Liver (tissue), 9 donors: ENCODE results near the gene SUPT4H1. TPM values are rescaled to one million over a fixed set of nuclear protein-coding genes. Genes with fewer than 3 reads are reported as not detected.

Source experiments
- DNase-seq: peaks from one replicate; pipeline ENCODE4 v3.0.0-alpha.2; 2017; ENCODE audit warnings: low spot score
- H3K27ac ChIP-seq, 2 donors: one replicate each; pipeline ENCODE4 v1.7.0; 2013; ENCODE audit warnings: inconsistent platforms in 2 of 2, low read length in 2 of 2, control low read depth in 1 of 2, low read depth in 1 of 2, mild to moderate bottlenecking in 1 of 2
- H3K27me3 ChIP-seq, 4 donors: one replicate each; pipeline versions ENCODE4 v1.6.1 to v1.7.0; 2013; ENCODE audit warnings: low read length in 3 of 4, inconsistent platforms in 1 of 4, mild to moderate bottlenecking in 1 of 4, moderate library complexity in 1 of 4; ENCODE audit not compliant: control insufficient read depth in 4 of 4, insufficient read depth in 4 of 4
- H3K36me3 ChIP-seq, 4 donors: one replicate each; pipeline versions ENCODE4 v1.6.1 to v1.7.0; 2013; ENCODE audit warnings: low read length in 3 of 4, mild to moderate bottlenecking in 3 of 4, low read depth in 1 of 4, moderate library complexity in 1 of 4; ENCODE audit not compliant: control insufficient read depth in 4 of 4, insufficient read depth in 3 of 4
- H3K4me1 ChIP-seq, 4 donors: one replicate each; pipeline versions ENCODE4 v1.6.1 to v1.7.0; 2013; ENCODE audit warnings: low read length in 3 of 4, mild to moderate bottlenecking in 3 of 4, moderate library complexity in 1 of 4; ENCODE audit not compliant: control insufficient read depth in 4 of 4, insufficient read depth in 4 of 4
- H3K4me3 ChIP-seq, 3 donors: one replicate each; pipeline versions ENCODE4 v1.6.1 to v1.7.0; 2013; ENCODE audit warnings: low read length in 3 of 3, control low read depth in 1 of 3, low read depth in 1 of 3, mild to moderate bottlenecking in 1 of 3
- H3K9ac ChIP-seq, 2 donors: one replicate each; pipeline ENCODE4 v1.7.0; 2013; ENCODE audit warnings: low read length in 2 of 2, mild to moderate bottlenecking in 2 of 2, moderate library complexity in 2 of 2, control low read depth in 1 of 2, low read depth in 1 of 2
- H3K9me3 ChIP-seq, 4 donors: one replicate each; pipeline versions ENCODE4 v1.6.1 to v1.7.0; 2013; ENCODE audit warnings: low read length in 3 of 4; ENCODE audit not compliant: control insufficient read depth in 4 of 4
- EGR1 ChIP-seq, 2 donors: IDR thresholded peaks; 2 replicates each; pipeline ENCODE4 v1.6.1; 2016 to 2018; ENCODE audit warnings: antibody characterized with exemption in 2 of 2, low read depth in 2 of 2
- FOXA1 ChIP-seq: IDR thresholded peaks from 2 replicates; pipeline ENCODE4 v1.6.1; 2016; ENCODE audit warnings: antibody characterized with exemption
- FOXA2 ChIP-seq: IDR thresholded peaks from 2 replicates; pipeline ENCODE4 v1.6.1; 2016; ENCODE audit warnings: antibody characterized with exemption
- GABPA ChIP-seq, 2 donors: IDR thresholded peaks in 1 of 2; conservative IDR thresholded peaks in 1 of 2; 2 replicates each; pipeline ENCODE4 v1.6.1; 2016; ENCODE audit warnings: antibody characterized with exemption in 2 of 2, mild to moderate bottlenecking in 1 of 2, moderate library complexity in 1 of 2
- HNF4A ChIP-seq, 2 donors: conservative IDR thresholded peaks; 2 replicates each; pipeline ENCODE4 v1.6.1; 2016; ENCODE audit warnings: antibody characterized with exemption in 2 of 2, mild to moderate bottlenecking in 2 of 2
- HNF4G ChIP-seq: IDR thresholded peaks from 2 replicates; pipeline ENCODE4 v1.6.1; 2016; ENCODE audit warnings: antibody characterized with exemption
- RAD21 ChIP-seq, 2 donors: IDR thresholded peaks; 2 replicates each; pipeline ENCODE4 v1.6.1; 2016; ENCODE audit warnings: antibody characterized with exemption in 2 of 2, mild to moderate bottlenecking in 2 of 2
- RXRA ChIP-seq, 2 donors: IDR thresholded peaks; 2 replicates each; pipeline ENCODE4 v1.6.1; 2017 to 2018; ENCODE audit warnings: antibody characterized with exemption in 2 of 2, mild to moderate bottlenecking in 1 of 2
- SP1 ChIP-seq: IDR thresholded peaks from 2 replicates; pipeline ENCODE4 v1.6.1; 2018; ENCODE audit warnings: antibody characterized with exemption, mild to moderate bottlenecking
- YY1 ChIP-seq: IDR thresholded peaks from 2 replicates; pipeline ENCODE4 v1.6.1; 2016; ENCODE audit warnings: antibody characterized with exemption, mild to moderate bottlenecking
- WGBS: extraction: QIAGEN DNeasy Blood & Tissue Kit; methylation state at CpG from one replicate; pipeline ENCODE4 v1.1.7; 2013; 5-methylcytosine and 5-hydroxymethylcytosine counted together
- polyA plus RNA-seq, 2 donors: library from polyadenylated mRNA; stranded (reverse) in 1 of 2; unstranded in 1 of 2; fragments of 200-250 nt in 1 of 2; fragments of >200 nt in 1 of 2; fragmentation: Nextera tagmentation in 1 of 2; extraction: Ambion mirVana in 1 of 2; gene quantifications; one replicate each; pipeline versions ENCODE4 v1.2.1 to v1.2.3, GENCODE V29; 2013 to 2015
- total RNA-seq, 2 donors: library from RNA; depleted of rRNA; stranded (reverse); fragments of >200 nt; gene quantifications; one replicate each; pipeline ENCODE4 v1.2.3, GENCODE V29; 2014
- TF ChIP-seq, protein P1 (sequence below): IDR thresholded peaks from 2 replicates; pipeline ENCODE4 v1.6.1; 2016; ENCODE audit warnings: antibody characterized with exemption
- TF ChIP-seq, protein P2 (sequence below): fragments of 150-350 bp; IDR thresholded peaks from 2 replicates; pipeline ENCODE4 v1.5.1; 2017; ENCODE audit warnings: improper control_type of control experiment, low read depth, low read length; ENCODE audit not compliant: missing input control
- TF ChIP-seq, protein P3 (sequence below): IDR thresholded peaks from 2 replicates; pipeline ENCODE4 v1.6.1; 2016; ENCODE audit warnings: antibody characterized with exemption, mild to moderate bottlenecking
- TF ChIP-seq, protein P4 (sequence below): IDR thresholded peaks from 2 replicates; pipeline ENCODE4 v1.6.1; 2016; ENCODE audit warnings: antibody characterized with exemption
- donor health status: healthy.
- donor health status: healthy.
- donor health status: healthy.
- donor health status: healthy.
- donor health status: healthy.

The SUPT4H1 gene
- total and polyA plus RNA-seq, 4 donors: 23.3 to 59.1 (median 40.4) TPM

DNA sequence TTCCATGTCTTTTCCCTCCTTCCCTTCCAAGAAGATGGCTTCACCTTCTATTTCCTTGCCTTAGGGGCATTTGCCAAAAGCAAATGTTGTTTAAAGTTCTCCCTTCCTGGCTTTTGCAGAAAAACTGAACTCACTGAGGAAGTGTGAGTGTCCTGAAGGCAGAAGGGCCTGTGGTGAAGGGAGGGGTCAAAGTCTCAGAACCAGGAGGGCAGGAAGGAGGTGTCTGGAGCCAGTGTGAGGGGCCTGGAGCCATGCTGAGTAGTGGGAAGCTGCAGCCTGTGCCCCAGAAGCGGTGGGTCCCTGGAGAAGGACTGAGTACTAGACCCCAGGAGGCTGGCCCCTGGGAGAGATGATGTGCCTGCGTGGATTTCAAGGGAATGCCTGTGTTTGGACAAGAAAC is 23.8 kb upstream of the SUPT4H1 start:
- no peak overlapping the region for H3K27ac ChIP-seq
- no peak for DNase-seq
- 89% methylated on average over 2 of the region's 2 CpGs for WGBS
- H3K9ac ChIP-seq: no peak overlapping the region
- no peaks in the 10 kb centered on the region for H3K27me3 ChIP-seq
- H3K9me3 ChIP-seq: no peaks in the 10 kb centered on the region
- TF ChIP-seq, protein P1, sequence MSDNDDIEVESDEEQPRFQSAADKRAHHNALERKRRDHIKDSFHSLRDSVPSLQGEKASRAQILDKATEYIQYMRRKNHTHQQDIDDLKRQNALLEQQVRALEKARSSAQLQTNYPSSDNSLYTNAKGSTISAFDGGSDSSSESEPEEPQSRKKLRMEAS: no peak
- TF ChIP-seq SP1: no peak
- no peak for TF ChIP-seq FOXA1
- TF ChIP-seq, protein P2, sequence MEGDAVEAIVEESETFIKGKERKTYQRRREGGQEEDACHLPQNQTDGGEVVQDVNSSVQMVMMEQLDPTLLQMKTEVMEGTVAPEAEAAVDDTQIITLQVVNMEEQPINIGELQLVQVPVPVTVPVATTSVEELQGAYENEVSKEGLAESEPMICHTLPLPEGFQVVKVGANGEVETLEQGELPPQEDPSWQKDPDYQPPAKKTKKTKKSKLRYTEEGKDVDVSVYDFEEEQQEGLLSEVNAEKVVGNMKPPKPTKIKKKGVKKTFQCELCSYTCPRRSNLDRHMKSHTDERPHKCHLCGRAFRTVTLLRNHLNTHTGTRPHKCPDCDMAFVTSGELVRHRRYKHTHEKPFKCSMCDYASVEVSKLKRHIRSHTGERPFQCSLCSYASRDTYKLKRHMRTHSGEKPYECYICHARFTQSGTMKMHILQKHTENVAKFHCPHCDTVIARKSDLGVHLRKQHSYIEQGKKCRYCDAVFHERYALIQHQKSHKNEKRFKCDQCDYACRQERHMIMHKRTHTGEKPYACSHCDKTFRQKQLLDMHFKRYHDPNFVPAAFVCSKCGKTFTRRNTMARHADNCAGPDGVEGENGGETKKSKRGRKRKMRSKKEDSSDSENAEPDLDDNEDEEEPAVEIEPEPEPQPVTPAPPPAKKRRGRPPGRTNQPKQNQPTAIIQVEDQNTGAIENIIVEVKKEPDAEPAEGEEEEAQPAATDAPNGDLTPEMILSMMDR: no peak
- TF ChIP-seq, protein P3, sequence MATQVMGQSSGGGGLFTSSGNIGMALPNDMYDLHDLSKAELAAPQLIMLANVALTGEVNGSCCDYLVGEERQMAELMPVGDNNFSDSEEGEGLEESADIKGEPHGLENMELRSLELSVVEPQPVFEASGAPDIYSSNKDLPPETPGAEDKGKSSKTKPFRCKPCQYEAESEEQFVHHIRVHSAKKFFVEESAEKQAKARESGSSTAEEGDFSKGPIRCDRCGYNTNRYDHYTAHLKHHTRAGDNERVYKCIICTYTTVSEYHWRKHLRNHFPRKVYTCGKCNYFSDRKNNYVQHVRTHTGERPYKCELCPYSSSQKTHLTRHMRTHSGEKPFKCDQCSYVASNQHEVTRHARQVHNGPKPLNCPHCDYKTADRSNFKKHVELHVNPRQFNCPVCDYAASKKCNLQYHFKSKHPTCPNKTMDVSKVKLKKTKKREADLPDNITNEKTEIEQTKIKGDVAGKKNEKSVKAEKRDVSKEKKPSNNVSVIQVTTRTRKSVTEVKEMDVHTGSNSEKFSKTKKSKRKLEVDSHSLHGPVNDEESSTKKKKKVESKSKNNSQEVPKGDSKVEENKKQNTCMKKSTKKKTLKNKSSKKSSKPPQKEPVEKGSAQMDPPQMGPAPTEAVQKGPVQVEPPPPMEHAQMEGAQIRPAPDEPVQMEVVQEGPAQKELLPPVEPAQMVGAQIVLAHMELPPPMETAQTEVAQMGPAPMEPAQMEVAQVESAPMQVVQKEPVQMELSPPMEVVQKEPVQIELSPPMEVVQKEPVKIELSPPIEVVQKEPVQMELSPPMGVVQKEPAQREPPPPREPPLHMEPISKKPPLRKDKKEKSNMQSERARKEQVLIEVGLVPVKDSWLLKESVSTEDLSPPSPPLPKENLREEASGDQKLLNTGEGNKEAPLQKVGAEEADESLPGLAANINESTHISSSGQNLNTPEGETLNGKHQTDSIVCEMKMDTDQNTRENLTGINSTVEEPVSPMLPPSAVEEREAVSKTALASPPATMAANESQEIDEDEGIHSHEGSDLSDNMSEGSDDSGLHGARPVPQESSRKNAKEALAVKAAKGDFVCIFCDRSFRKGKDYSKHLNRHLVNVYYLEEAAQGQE: no peak
- TF ChIP-seq RAD21 (IDR thresholded peaks at IDR 0.05): no peak
- no peaks in the 10 kb centered on the region for H3K36me3 ChIP-seq
- H3K4me3 ChIP-seq: no peak overlapping the region
- peaks cover 5 to 33% (median 15%) of the 10 kb centered on the region in 4 donors for H3K4me1 ChIP-seq

DNA sequence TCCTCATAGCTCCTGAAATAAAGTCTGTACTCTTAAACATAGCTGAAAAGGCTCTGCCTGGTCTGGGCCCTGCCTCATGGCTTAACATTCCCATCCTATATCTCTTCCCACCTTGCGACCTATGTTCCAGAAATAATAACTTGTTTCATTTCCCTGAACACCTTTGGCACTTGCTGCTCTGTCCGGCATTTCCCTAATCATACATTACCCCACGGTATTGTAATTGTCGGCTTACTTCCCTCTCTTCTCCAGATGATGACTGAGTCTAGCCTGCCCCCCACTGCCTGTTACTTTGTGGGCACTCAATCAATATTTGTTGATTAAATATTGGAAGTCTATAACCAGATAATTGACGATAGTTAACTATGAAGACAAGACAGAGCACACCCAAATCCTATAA is 23.3 kb upstream of the SUPT4H1 start:
- TF ChIP-seq YY1 (no peak), FOXA1 (no peak)
- H3K36me3 ChIP-seq: no peaks in the 10 kb centered on the region
- H3K4me3 ChIP-seq: no peak overlapping the region
- H3K27me3 ChIP-seq: no peaks in the 10 kb centered on the region
- no peaks in the 10 kb centered on the region for H3K9me3 ChIP-seq
- no peak for DNase-seq
- no peak overlapping the region for H3K9ac ChIP-seq
- 70% methylated on average over 5 of the region's 5 CpGs for WGBS
- H3K4me1 ChIP-seq: peaks cover 2 to 33% (median 14%) of the 10 kb centered on the region in 4 donors
- no peak overlapping the region for H3K27ac ChIP-seq

DNA sequence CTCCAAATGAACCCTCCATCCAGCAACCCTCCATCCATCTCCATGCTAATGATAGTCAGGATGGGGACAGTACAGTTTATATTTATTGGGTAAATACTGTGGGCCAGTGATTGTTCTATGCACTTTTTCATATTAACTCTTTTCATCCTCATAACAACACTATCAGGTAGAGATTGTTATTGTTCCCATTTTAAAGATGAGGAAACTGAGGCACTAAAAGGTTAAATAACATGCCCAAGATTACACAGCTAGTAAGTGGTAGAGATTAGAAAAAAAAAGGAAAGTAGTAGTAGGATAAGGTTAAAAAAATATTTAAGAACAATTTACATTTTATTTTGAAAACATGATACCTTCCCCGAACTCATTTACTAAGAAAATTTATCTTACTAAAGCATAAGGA is 21.9 kb upstream of the SUPT4H1 start:
- 97% methylated on average over 1 of the region's 1 CpG for WGBS
- H3K27me3 ChIP-seq: no peaks in the 10 kb centered on the region
- no peak for DNase-seq
- peaks cover 5 to 38% (median 18%) of the 10 kb centered on the region in 4 donors for H3K4me1 ChIP-seq
- H3K4me3 ChIP-seq: no peak overlapping the region
- no peak overlapping the region for H3K27ac ChIP-seq
- H3K9ac ChIP-seq: no peak overlapping the region
- H3K9me3 ChIP-seq: no peaks in the 10 kb centered on the region
- no peaks in the 10 kb centered on the region for H3K36me3 ChIP-seq
- TF ChIP-seq, protein P4, sequence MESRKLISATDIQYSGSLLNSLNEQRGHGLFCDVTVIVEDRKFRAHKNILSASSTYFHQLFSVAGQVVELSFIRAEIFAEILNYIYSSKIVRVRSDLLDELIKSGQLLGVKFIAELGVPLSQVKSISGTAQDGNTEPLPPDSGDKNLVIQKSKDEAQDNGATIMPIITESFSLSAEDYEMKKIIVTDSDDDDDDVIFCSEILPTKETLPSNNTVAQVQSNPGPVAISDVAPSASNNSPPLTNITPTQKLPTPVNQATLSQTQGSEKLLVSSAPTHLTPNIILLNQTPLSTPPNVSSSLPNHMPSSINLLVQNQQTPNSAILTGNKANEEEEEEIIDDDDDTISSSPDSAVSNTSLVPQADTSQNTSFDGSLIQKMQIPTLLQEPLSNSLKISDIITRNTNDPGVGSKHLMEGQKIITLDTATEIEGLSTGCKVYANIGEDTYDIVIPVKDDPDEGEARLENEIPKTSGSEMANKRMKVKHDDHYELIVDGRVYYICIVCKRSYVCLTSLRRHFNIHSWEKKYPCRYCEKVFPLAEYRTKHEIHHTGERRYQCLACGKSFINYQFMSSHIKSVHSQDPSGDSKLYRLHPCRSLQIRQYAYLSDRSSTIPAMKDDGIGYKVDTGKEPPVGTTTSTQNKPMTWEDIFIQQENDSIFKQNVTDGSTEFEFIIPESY: no peak
- TF ChIP-seq GABPA (IDR thresholded peaks at IDR 0.05 in 1 of 2, conservative IDR thresholded peaks at IDR 0.05 in 1 of 2) (no peak), RAD21 (IDR thresholded peaks at IDR 0.05) (no peak), SP1 (no peak), EGR1 (IDR thresholded peaks at IDR 0.05; ENCODE audit: low read depth in 2 of 2) (no peak), HNF4A (conservative IDR thresholded peaks at IDR 0.05) (no peak), FOXA2 (no peak), RXRA (IDR thresholded peaks at IDR 0.05) (no peak), HNF4G (no peak)
- TF ChIP-seq, protein P1: no peak
